Measurements from ENCODE around the gene DIS3L2. TPM values are rescaled to one million over a fixed set of nuclear protein-coding genes. Genes with fewer than 3 reads are reported as not detected.

Gene DIS3L2
- total RNA-seq, 1 experiment from 2014 or later = 15.8 TPM

DNA sequence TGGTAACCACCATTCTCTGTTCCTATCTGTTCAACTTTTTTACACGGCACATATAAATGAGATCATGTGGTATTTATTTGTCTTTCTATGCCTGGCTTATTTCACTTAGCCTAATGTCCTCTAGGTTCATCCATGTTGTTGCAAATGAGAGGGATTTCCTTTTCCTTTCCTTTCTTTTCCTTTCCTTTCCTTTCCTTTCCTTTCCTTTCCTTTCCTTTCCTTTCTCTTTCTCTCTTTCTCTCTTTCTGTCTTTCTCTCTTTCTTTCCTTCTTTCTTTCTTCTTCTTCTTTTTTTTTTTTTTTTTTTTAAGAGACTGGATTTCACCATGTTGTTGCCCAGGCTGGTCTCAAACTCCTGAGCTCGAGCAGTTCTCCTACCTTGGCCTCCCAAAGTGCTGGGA lies 38.9 kb downstream of the DIS3L2 start:
- no peaks in the 10 kb centered on the region for H3K27me3 ChIP-seq (ENCODE audit: low read length)
- no peak overlapping the region for H3K9ac ChIP-seq (ENCODE audit: low read length)
- peaks cover 81% of the 10 kb centered on the region for H4K20me1 ChIP-seq (ENCODE audit: insufficient read depth, low read depth, low read length)
- H3K4me3 ChIP-seq (ENCODE audit: low read length) = no peak overlapping the region
- H2AFZ ChIP-seq (ENCODE audit: low read length) = no peak overlapping the region
- H3K4me1 ChIP-seq (ENCODE audit: low read length) = peaks cover 7% of the 10 kb centered on the region
- no peaks in the 10 kb centered on the region for H3K9me2 ChIP-seq (replicated peaks; ENCODE audit: insufficient read depth, low read length)
- H3K36me3 ChIP-seq (ENCODE audit: insufficient read depth, low read length) = no peaks in the 10 kb centered on the region
- no peaks in the 10 kb centered on the region for H3K9me3 ChIP-seq (ENCODE audit: low read length)
- no peak overlapping the region for H3K4me2 ChIP-seq (ENCODE audit: low read depth, low read length, poor library complexity, severe bottlenecking)
- no peaks in the 10 kb centered on the region for H3K79me2 ChIP-seq (ENCODE audit: low read length)
- no peak overlapping the region for H3K27ac ChIP-seq (ENCODE audit: low read length)
- no peak for DNase-seq

DNA sequence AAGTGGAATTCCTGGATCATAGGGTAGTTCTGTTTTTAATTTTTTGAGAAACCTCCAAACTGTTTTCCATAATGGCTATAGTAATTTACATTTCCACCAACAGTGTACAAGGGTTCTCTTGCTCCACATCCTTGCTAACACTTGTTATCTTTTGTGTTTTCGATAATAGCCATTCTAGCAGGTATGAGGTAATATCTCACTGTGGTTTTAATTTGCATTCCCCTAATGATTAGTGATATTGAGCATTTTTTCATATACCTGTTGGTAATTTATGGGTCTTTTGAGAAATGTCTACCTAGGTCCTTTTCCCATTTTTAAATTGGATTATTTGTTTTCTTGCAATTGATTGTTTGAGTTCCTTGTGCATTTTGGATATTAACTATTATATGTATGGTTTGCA lies 39.6 kb downstream of the DIS3L2 start:
- H2AFZ ChIP-seq (ENCODE audit: low read length) = no peak overlapping the region
- H3K27ac ChIP-seq (ENCODE audit: low read length) = no peak overlapping the region
- H3K9me2 ChIP-seq (replicated peaks; ENCODE audit: insufficient read depth, low read length) = no peaks in the 10 kb centered on the region
- no peaks in the 10 kb centered on the region for H3K27me3 ChIP-seq (ENCODE audit: low read length)
- no peaks in the 10 kb centered on the region for H3K79me2 ChIP-seq (ENCODE audit: low read length)
- peaks cover 78% of the 10 kb centered on the region for H4K20me1 ChIP-seq (ENCODE audit: insufficient read depth, low read depth, low read length)
- H3K4me3 ChIP-seq (ENCODE audit: low read length) = no peak overlapping the region
- no peaks in the 10 kb centered on the region for H3K36me3 ChIP-seq (ENCODE audit: insufficient read depth, low read length)
- no peak overlapping the region for H3K4me2 ChIP-seq (ENCODE audit: low read depth, low read length, poor library complexity, severe bottlenecking)
- no peaks in the 10 kb centered on the region for H3K9me3 ChIP-seq (ENCODE audit: low read length)
- DNase-seq = no peak
- peaks cover 7% of the 10 kb centered on the region for H3K4me1 ChIP-seq (ENCODE audit: low read length)
- no peak overlapping the region for H3K9ac ChIP-seq (ENCODE audit: low read length)

GRCh38 chr2:232006253-232006652 lies 44.7 kb downstream of the DIS3L2 start:
- no peak for DNase-seq
- Histone ChIP-seq H3K79me2 (ENCODE audit: low read length) (0 out of 2 replicates have a peak, but pooled peaks cover 6% of the 10 kb centered on the region), H3K4me2 (ENCODE audit: low read depth, low read length, poor library complexity, severe bottlenecking) (no peak overlapping the region), H3K27ac (ENCODE audit: low read length) (no peak overlapping the region), H3K9ac (ENCODE audit: low read length) (no peak overlapping the region), H3K9me2 (replicated peaks; ENCODE audit: insufficient read depth, low read length) (no peaks in the 10 kb centered on the region), H4K20me1 (ENCODE audit: insufficient read depth, low read depth, low read length) (peaks cover 50% of the 10 kb centered on the region), H3K4me3 (ENCODE audit: low read length) (no peak overlapping the region), H3K4me1 (ENCODE audit: low read length) (peaks cover under 1% of the 10 kb centered on the region; the same call in 1 of the 2 replicates), H3K27me3 (ENCODE audit: low read length) (no peaks in the 10 kb centered on the region), H3K9me3 (ENCODE audit: low read length) (no peaks in the 10 kb centered on the region), H3K36me3 (ENCODE audit: insufficient read depth, low read length) (no peaks in the 10 kb centered on the region), H2AFZ (ENCODE audit: low read length) (no peak overlapping the region)

DNA sequence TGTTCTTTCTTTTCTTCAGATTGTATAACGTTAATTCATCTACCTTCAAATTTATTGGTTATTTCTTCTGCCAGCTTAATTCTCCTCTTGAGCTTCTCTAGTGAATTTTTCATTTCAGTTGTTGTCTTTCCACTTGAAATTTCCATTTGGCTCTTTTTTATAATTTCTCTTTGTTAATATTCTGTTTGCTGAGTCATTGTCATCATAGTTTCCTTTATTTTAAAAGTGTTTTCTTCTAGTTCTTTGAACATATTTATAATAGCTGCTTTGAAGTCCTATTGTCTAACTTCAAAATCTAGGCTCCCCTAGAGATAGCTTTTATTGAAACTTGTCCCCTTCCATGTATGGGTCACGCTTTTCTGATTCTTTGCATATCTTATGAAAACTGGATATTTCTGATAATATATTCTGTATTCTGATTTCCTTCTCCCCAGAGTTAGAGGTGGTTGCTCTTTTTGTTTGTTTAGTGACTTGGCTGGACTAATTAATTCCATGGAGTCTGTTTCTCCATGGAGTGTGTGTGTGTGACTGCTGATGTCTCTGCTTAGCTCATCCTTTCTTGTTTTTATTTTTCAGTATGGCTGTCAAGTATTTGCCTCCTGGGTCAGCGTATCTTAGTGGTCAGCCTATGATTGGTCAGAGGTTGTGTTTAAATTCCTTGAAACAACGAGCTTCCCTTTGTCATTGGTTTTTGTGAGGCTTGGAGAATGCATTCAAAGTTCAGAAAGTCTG lies 47.6 kb downstream of the DIS3L2 start:
- H3K9me2 ChIP-seq (replicated peaks; ENCODE audit: insufficient read depth, low read length) = no peaks in the 10 kb centered on the region
- peaks cover 26% of the 10 kb centered on the region for H4K20me1 ChIP-seq (ENCODE audit: insufficient read depth, low read depth, low read length)
- H3K4me3 ChIP-seq (ENCODE audit: low read length) = no peak overlapping the region
- peaks cover 6% of the 10 kb centered on the region; the same call in 1 of the 2 replicates for H3K4me1 ChIP-seq (ENCODE audit: low read length)
- no peak overlapping the region for H2AFZ ChIP-seq (ENCODE audit: low read length)
- H3K27ac ChIP-seq (ENCODE audit: low read length) = no peak overlapping the region
- no peaks in the 10 kb centered on the region for H3K27me3 ChIP-seq (ENCODE audit: low read length)
- DNase-seq = no peak
- H3K79me2 ChIP-seq (ENCODE audit: low read length) = peaks cover 10% of the 10 kb centered on the region; the same call in 1 of the 2 replicates
- H3K36me3 ChIP-seq (ENCODE audit: insufficient read depth, low read length) = no peaks in the 10 kb centered on the region
- no peak overlapping the region for H3K4me2 ChIP-seq (ENCODE audit: low read depth, low read length, poor library complexity, severe bottlenecking)
- no peak overlapping the region for H3K9ac ChIP-seq (ENCODE audit: low read length)
- no peaks in the 10 kb centered on the region for H3K9me3 ChIP-seq (ENCODE audit: low read length)

DNA sequence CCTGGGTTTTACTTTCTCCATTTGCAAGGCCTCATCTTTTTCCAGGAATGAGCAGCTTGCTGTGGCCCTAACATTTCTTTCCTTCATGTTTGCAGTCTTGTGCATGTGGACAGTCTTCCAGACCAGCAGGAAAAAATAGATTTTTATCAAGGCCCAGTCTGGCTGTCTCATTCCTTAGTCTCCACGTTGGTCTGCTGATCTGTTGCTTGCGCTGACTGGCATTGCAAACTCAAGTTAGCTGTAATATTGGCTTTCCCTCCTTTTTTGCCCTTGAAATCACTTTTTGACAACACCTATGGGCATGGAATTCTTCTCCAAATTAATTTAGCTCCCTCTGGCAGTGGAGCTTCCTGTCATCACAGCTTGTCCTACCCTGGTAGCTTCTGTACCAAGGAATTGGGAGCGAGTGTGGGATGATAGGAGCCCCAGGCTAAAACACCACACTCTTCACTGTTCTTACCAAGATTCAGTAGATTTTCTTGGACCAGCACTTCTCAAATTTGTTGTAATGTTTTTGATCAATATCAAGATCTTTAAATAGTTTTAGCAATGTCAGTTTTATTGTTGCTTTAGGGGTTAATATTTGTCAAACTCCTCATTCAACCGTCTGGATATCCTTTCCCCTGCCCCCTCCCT lies 48.2 kb downstream of the DIS3L2 start:
- Histone ChIP-seq H3K9me2 (replicated peaks; ENCODE audit: insufficient read depth, low read length) (no peaks in the 10 kb centered on the region), H3K9ac (ENCODE audit: low read length) (no peak overlapping the region), H3K4me3 (ENCODE audit: low read length) (no peak overlapping the region), H4K20me1 (ENCODE audit: insufficient read depth, low read depth, low read length) (peaks cover 23% of the 10 kb centered on the region), H3K9me3 (ENCODE audit: low read length) (no peaks in the 10 kb centered on the region), H3K27ac (ENCODE audit: low read length) (no peak overlapping the region), H3K4me2 (ENCODE audit: low read depth, low read length, poor library complexity, severe bottlenecking) (no peak overlapping the region), H3K27me3 (ENCODE audit: low read length) (no peaks in the 10 kb centered on the region), H3K4me1 (ENCODE audit: low read length) (peaks cover 6% of the 10 kb centered on the region; the same call in 1 of the 2 replicates), H2AFZ (ENCODE audit: low read length) (no peak overlapping the region), H3K79me2 (ENCODE audit: low read length) (peaks cover 10% of the 10 kb centered on the region; the same call in 1 of the 2 replicates), H3K36me3 (ENCODE audit: insufficient read depth, low read length) (no peaks in the 10 kb centered on the region)
- no peak for DNase-seq

DNA sequence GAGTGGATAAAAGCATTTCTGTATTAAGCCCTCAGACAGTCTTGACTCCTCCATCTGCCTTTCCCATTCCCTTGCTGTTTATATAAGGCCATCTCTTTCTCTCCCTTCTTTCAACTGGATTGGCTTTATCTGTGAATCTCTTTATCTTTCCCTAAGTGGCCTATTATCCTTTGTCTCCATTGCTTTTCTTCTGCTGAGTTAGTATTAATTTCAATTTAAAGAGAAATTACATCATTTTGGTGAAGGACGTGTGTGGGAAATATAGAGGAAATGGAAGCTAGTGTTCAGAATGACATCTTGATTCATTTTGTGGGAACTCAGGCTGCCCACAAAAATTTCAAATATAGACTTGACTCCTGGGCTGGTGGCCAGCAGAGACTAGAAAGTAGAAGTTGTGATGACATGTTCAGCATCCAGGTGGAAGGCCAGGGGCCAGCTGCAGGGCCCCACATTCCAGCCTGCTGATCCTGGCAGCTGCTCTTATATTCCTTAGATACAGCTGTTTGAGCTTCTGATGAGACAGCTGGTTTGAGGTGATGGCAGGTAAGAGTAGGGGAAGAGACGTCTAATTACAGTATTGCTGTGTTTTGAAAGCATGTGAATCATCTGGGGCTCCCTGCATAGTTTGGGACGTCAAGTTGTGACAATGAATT lies 52.3 kb downstream of the DIS3L2 start:
- no peaks in the 10 kb centered on the region for H3K27me3 ChIP-seq (ENCODE audit: low read length)
- H3K4me1 ChIP-seq (ENCODE audit: low read length) = peaks cover 6% of the 10 kb centered on the region; the same call in 1 of the 2 replicates
- no peak for DNase-seq
- no peak overlapping the region for H3K4me2 ChIP-seq (ENCODE audit: low read depth, low read length, poor library complexity, severe bottlenecking)
- H3K79me2 ChIP-seq (ENCODE audit: low read length) = peaks cover 10% of the 10 kb centered on the region; the same call in 1 of the 2 replicates
- H3K27ac ChIP-seq (ENCODE audit: low read length) = no peak overlapping the region
- no peaks in the 10 kb centered on the region for H3K9me2 ChIP-seq (replicated peaks; ENCODE audit: insufficient read depth, low read length)
- no peak overlapping the region for H2AFZ ChIP-seq (ENCODE audit: low read length)
- H3K9me3 ChIP-seq (ENCODE audit: low read length) = no peaks in the 10 kb centered on the region
- no peak overlapping the region for H3K4me3 ChIP-seq (ENCODE audit: low read length)
- H3K9ac ChIP-seq (ENCODE audit: low read length) = no peak overlapping the region
- no peaks in the 10 kb centered on the region for H3K36me3 ChIP-seq (ENCODE audit: insufficient read depth, low read length)
- peaks cover 7% of the 10 kb centered on the region; the same call in 1 of the 2 replicates for H4K20me1 ChIP-seq (ENCODE audit: insufficient read depth, low read depth, low read length)

DNA sequence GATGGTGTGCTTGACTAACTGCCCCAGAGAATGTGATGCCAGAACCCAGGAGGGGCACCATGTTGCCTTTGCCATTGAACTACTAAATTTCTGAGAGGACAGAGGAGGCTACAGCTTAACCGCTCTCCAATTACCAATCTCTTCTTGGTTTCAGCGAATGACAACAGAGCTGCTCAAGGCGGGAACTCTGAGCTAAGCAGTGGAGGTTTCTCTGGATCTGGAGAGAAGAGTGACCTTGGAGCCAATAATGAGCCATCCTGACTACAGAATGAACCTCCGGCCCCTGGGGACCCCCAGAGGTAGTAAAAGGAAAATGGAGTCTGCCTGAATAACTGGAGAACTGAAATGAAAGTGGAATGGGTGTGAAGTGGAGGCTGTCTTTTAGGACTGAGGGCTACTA lies 53.2 kb downstream of the DIS3L2 start:
- H3K27me3 ChIP-seq (ENCODE audit: low read length) = no peaks in the 10 kb centered on the region
- H3K9me3 ChIP-seq (ENCODE audit: low read length) = no peaks in the 10 kb centered on the region
- no peak for DNase-seq
- H3K79me2 ChIP-seq (ENCODE audit: low read length) = peaks cover 5% of the 10 kb centered on the region; the same call in 1 of the 2 replicates
- H3K4me1 ChIP-seq (ENCODE audit: low read length) = peaks cover 6% of the 10 kb centered on the region; the same call in 1 of the 2 replicates
- no peak overlapping the region for H3K9ac ChIP-seq (ENCODE audit: low read length)
- no peak overlapping the region for H2AFZ ChIP-seq (ENCODE audit: low read length)
- H3K27ac ChIP-seq (ENCODE audit: low read length) = no peak overlapping the region
- peaks cover 7% of the 10 kb centered on the region; the same call in 1 of the 2 replicates for H4K20me1 ChIP-seq (ENCODE audit: insufficient read depth, low read depth, low read length)
- no peak overlapping the region for H3K4me3 ChIP-seq (ENCODE audit: low read length)
- no peaks in the 10 kb centered on the region for H3K9me2 ChIP-seq (replicated peaks; ENCODE audit: insufficient read depth, low read length)
- H3K4me2 ChIP-seq (ENCODE audit: low read depth, low read length, poor library complexity, severe bottlenecking) = no peak overlapping the region
- H3K36me3 ChIP-seq (ENCODE audit: insufficient read depth, low read length) = no peaks in the 10 kb centered on the region

DNA sequence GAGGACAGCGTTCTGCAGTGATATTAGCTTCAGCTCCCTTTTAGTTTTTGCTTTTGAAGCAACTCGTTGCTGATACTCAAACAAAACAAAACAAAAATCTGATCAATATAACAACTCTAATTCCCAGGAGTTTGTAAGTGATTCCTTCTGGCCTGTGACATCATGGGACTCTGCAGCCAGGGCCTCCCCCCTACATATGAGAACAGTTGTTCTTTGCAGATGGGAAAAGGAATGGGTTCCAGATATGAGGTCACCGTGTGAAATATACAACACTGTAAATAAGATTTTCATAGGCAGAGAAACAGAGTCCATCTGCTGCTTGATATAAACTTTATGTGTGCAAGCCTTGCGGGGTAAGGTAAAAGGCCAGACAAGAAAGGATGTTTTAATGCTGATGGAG lies 56.7 kb downstream of the DIS3L2 start:
- H3K4me2 ChIP-seq (ENCODE audit: low read depth, low read length, poor library complexity, severe bottlenecking) = no peak overlapping the region
- H3K9me3 ChIP-seq (ENCODE audit: low read length) = no peaks in the 10 kb centered on the region
- DNase-seq = no peak
- peaks cover 6% of the 10 kb centered on the region; the same call in 1 of the 2 replicates for H3K4me1 ChIP-seq (ENCODE audit: low read length)
- H3K79me2 ChIP-seq (ENCODE audit: low read length) = peaks cover 4% of the 10 kb centered on the region; the same call in 1 of the 2 replicates
- H3K36me3 ChIP-seq (ENCODE audit: insufficient read depth, low read length) = no peaks in the 10 kb centered on the region
- H3K27me3 ChIP-seq (ENCODE audit: low read length) = no peaks in the 10 kb centered on the region
- no peaks in the 10 kb centered on the region for H4K20me1 ChIP-seq (ENCODE audit: insufficient read depth, low read depth, low read length)
- no peak overlapping the region for H3K27ac ChIP-seq (ENCODE audit: low read length)
- H2AFZ ChIP-seq (ENCODE audit: low read length) = no peak overlapping the region
- H3K4me3 ChIP-seq (ENCODE audit: low read length) = no peak overlapping the region
- no peaks in the 10 kb centered on the region for H3K9me2 ChIP-seq (replicated peaks; ENCODE audit: insufficient read depth, low read length)
- H3K9ac ChIP-seq (ENCODE audit: low read length) = no peak overlapping the region

Data from Karpas-422 (cell line).